Right lung (tissue), 5 donors: ENCODE results near the gene FBXO15. TPM values are rescaled to one million over a fixed set of nuclear protein-coding genes. Genes with fewer than 3 reads are reported as not detected.

Experiments
- DNase-seq, 2 donors: peaks; one replicate each; pipeline ENCODE4 v3.0.0-alpha.2; 2013
- polyA plus RNA-seq, 5 donors: library from polyadenylated mRNA; unstranded; fragments of 120-200 nt; gene quantifications; one replicate each; pipeline versions ENCODE4 v1.2.1 to v1.2.3, GENCODE V29; 2013; ENCODE audit warnings: inconsistent platforms in 1 of 5, low replicate concordance in 1 of 5; ENCODE audit not compliant: insufficient read length in 5 of 5, insufficient read depth in 1 of 5

Gene FBXO15
- polyA plus RNA-seq, 5 donors: 2.4 to 4.8 (median 4.2) TPM

DNA sequence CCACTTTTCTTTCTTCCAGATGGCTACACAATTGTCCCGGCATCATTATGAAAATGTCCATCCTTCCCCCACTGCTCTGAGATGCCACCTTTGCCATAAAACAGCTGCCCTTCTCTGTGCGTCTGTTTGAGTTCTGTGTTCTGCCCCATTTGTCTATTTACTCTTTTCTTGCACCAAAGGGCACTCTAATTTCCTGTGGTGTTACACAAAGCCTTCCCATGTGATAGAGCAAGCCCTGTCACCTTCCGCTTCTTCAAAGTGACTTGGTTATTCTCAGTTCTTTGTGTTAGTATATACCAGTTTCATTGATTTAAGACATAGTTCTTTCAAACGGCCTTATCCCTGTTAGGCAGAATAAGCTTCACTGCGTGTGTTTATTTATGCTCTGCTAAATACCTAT, 84.1 kb downstream of the FBXO15 start:
- DNase-seq: no peak

DNA sequence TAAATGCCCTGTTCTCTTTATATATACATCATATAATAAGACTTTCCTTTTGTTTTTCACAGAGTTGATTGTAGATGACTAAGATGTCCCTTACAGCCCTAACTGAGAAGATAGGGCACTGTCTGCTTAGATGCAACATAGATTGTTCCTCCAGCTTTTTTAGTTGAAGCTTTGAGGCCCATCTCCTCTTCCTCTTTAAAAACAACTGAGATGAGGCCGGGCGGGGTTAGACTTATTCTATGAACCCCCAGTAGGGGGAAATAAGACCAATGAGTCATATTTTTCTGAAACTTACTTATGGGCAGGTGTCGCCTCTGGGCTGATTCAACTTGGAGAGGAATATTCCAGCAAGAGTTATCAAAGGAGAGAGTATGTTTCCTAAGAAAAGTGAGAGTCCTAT, 84.6 kb downstream of the FBXO15 start:
- DNase-seq: no peak

DNA sequence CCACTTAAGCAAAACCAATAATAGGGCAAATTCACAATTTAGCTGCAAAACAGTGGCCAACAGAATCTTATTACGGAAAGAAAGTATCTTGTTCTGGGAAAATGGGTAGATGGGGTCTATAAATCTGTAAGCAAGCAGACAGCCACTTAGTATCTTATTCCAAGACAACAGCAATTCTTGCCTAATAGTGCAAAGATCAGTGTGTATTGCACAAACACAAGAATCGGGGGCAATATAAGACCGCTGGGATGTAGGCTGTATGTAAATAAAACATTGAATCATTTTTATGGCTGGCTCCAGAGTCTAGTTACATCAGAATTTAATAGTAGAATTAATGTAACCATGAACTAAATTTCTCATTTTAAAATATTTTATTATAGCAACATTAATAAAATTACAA, 85.6 kb downstream of the FBXO15 start:
- no peak for DNase-seq

DNA sequence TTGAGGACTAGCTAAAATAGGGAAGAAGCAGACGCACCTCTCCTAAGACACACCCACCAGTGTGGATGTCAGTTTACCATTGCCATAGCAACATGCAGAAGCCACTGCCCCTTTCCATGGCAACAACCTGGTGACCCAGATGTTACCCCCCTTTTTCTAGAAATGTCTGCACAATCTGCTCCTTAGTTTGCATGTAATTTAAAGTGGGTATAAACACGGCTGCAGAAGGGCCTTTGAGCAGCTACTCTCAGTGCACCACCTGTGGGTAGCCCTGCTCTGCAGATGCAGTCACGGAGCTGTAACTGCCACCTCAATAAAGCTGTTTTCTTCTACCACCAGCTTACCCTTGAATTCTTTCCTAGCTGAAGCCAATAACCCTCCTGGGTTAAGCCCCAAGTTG, 87.1 kb downstream of the FBXO15 start:
- no peak for DNase-seq

DNA sequence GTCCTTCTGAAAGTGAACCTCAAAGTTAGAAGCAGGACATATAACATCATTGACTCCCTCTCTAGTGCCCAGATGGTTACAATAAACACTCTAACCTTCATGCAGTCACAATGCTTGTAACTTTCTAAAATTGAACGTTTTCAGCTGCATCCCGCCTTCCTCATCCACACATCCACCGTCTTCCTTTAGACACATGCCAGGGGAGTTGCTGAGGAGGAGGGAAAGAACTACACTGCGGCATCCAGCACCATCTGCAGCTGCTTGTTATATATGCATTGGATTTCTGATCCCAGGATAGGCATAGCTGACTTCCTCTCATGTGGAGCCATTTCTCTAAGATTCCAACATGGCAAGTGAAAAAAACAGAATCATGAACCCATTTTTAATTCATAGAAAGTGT, 96.8 kb downstream of the FBXO15 start:
- no peak for DNase-seq

DNA sequence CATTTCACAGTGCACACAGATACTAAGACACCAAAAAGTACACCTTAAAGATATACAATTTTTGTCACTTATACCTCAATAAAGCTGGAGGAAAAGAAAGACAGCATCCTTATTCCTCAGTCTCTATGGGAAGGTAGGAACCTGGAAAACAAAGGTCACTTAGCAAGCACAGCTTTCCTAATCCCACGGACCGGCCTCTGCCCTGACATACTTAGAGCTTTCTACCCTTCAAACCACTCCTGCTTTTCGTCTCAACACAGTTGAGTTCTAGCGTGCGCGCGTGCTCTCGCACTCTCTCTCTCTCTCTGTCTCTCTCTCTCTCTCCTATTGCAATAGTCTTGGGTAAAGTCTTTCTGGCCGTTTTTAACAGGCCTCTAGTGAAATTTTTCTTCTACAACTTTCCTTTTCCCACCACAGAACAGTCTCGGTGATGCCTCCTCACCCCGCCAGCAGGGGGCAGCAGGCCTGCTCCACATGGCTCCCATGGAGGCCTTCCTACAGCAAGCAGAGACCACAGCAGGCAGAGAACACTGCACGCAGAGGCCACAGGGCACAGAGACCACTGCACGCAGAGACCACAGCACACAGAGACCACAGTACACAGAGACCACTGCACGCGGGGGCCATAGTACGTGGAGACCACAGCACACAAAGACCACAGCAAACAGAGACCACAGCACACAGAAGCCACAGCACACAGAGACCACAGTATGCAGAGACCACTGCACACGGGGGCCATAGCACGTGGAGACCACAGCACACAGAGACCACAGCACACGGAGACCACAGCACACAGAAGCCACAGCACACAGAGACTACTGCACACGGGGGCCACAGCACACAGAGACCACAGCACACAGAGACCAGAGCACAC, 106.9 kb downstream of the FBXO15 start:
- DNase-seq: no peak

DNA sequence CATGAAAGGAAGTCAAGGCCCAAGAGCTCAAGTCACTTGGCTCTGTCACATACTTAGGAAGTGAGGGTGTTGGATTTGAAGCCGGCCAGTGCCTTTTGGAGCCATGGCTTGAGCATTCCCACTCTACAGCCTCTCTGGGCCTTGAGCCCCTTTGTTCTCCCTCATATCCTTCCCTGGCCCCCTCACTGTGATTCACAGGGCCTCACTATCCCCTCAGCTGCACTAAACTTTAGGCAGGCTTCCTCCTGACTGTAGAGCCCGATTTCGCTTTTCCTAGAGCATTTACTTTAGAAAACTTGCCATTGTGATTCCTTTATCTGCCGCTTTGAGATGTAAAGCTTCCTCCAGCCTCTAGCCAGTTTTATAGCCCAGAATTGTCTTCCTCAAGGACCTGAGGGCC, 107.6 kb downstream of the FBXO15 start:
- no peak for DNase-seq

DNA sequence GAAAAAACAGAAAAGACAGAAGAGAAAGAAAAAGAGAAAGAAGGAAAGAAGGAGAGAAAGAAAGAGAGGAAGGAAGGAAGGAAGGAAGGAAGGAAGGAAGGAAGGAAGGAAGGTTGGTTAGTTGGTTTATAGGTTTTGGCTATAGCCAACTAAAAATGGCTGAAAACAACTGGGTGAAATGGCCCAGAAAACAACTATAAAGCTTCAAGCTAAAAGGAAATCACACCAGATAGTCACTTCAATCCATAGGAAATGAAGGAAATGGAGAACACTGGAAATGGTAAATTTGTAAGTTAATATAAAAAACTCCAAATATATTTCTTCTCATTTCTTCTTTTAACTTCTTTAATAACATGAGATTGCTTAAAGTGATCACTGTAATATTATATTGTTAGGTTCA, 118.5 kb downstream of the FBXO15 start:
- DNase-seq: no peak

Other genes with a start within 250 kb of the FBXO15 start
- gene TIMM21, start 689 bp upstream of the FBXO15 start, polyA plus RNA-seq: 10 to 100 TPM; 45.1 to 58.9 (median 53.0) TPM
- gene CYB5A, start 144.1 kb upstream of the FBXO15 start, polyA plus RNA-seq: 100 to 1,000 TPM; 253 to 285 (median 268) TPM
- gene C18orf63, start 168.0 kb upstream of the FBXO15 start, polyA plus RNA-seq: under 1 TPM in 1 of 5 donors, not detected in 4; 0.04 TPM